Activated CD4-positive, alpha-beta memory T cell treated with anti-CD3 and anti-CD28 coated beads, Interleukin-2, amount 10 ng/mL, durations not matched to agents 7 days and 5 days (primary cell): ENCODE results near the gene RPS19BP1. TPM values are rescaled to one million over a fixed set of nuclear protein-coding genes. Genes with fewer than 3 reads are reported as not detected.
A peak's percentile ranks its signal among the peaks of the same experiment; 100 is the strongest.

Source experiments
- CTCF ChIA-PET: fragments of 350-600 bp; sonication (Branson Sonifier 250); formaldehyde crosslinking; loops from one replicate; lab custom pipeline; 2021; ENCODE audit warnings: antibody characterized with exemption, inconsistent platforms; lab: Charles Lee
- POLR2A ChIA-PET: fragments of 350-600 bp; sonication (Branson Sonifier 250); formaldehyde crosslinking; loops from one replicate; lab custom pipeline; 2021; ENCODE audit warnings: antibody characterized with exemption; lab: Charles Lee
- DNase-seq: peaks from one replicate; pipeline ENCODE4 v3.0.0-alpha.2; 2020
- H3K27ac Mint-ChIP-seq: one replicate; pipeline ENCODE4 v1.8.0; 2021; ENCODE audit warnings: mild to moderate bottlenecking, mixed read lengths
- H3K27me3 Mint-ChIP-seq: one replicate; pipeline ENCODE4 v1.8.0; 2021; ENCODE audit warnings: mixed read lengths
- H3K36me3 Mint-ChIP-seq: one replicate; pipeline ENCODE4 v1.8.0; 2021; ENCODE audit warnings: low read depth, mixed read lengths
- H3K4me1 Mint-ChIP-seq: one replicate; pipeline ENCODE4 v1.8.0; 2021; ENCODE audit warnings: mixed read lengths
- H3K4me3 Mint-ChIP-seq: one replicate; pipeline ENCODE4 v1.8.0; 2021; ENCODE audit warnings: mild to moderate bottlenecking, mixed read lengths
- H3K9me3 Mint-ChIP-seq: one replicate; pipeline ENCODE4 v1.8.0; 2021; ENCODE audit warnings: mixed read lengths
- total RNA-seq, 2 experiments: library from RNA; stranded (reverse); gene quantifications; one replicate each; pipeline ENCODE4 v1.2.3, GENCODE V29; 2021

Gene RPS19BP1, protein sequence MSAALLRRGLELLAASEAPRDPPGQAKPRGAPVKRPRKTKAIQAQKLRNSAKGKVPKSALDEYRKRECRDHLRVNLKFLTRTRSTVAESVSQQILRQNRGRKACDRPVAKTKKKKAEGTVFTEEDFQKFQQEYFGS
- 10 to 100 TPM; 54.3 to 60.7 TPM for total RNA-seq

DNA sequence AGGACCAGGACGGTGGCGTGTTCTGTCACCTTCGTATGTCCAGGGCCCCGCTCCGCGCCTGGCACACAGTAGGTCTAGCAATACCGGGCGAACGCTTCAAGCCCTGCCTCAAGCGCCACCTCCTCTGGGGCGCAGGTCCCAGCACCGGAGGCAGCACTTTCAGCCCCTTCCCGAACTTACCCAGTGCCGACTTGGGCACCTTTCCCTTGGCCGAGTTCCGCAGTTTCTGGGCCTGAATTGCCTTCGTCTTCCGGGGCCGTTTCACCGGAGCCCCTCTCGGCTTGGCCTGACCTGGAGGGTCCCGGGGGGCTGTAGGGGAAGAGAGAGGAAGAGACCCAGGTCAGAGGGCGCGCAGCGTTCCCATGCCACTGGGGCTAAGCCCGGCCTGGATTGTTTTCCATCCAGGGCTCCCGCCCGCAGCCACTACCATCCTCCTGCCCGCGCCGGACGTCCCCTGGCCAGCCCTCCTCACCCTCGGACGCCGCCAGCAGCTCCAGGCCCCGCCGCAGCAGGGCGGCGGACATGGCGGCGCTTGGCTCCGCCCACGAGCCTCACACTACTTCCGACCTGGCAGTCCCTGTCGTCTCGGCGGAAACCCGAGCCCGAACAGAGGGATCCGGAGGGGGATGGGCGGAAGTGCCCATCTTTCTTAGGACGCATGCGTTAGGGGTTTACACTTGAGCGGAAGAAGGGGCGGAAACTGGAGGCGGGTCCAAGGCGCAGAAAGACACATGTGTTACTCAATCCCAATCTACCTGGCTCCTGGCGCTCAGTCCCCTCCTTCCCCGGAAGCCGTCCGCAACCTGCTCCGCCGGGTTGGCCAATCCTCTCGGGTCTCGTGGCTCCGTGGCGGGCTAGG, at the start of gene RPS19BP1:
Gene RPS19BP1, minus strand, starts transcription at position 534 of the 859 bp plus-strand sequence. Its CDS starts 10 bp downstream, at position 524.
- Mint-ChIP-seq H3K36me3 (peaks cover 41% of the 10 kb centered on the region), H3K4me1 (peaks cover 59% of the 10 kb centered on the region), H3K27me3 (no peaks in the 10 kb centered on the region), H3K4me3 (peak within 1 kb of the TSS; percentile 94), H3K27ac (peak within 1 kb of the TSS; percentile 86), H3K9me3 (no peaks in the 10 kb centered on the region)
- peak; percentile 100 for DNase-seq
- POLR2A ChIA-PET: interaction anchor here (1.0 to 11.3 kb wide), 8 partner anchors 11 to 512 kb away, joined by 4 to 121 read pairs (median 6); partner anchors contain the start of genes ATF4 and RPL3
- CTCF ChIA-PET: interaction anchor here (1.0 to 7.5 kb wide), 4 partner anchors 10 to 815 kb away, joined by 3 to 210 read pairs (median 26); partner anchors contain the start of gene MIEF1

DNA sequence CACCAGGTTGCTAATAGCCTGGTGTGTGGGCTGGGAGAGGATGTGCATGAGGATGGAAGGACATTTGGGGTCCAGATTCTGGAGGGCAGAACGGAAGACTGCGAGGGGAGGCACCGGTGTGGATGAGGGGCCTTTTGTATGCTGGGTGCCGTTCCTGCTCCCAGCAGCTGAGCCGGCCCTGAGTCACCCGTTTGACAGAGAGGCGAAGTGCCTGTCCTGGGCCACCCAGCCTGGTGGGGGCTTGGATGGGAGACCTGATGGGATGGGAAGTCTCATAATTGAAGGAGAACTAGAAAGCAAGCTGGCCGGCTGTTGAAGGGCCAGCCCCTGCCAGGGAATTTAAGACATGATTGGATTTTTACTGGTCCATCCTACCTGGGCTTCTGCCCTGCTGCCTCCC, 48.8 kb upstream of the RPS19BP1 start:
- Mint-ChIP-seq H3K4me1 (no peaks in the 10 kb centered on the region), H3K27me3 (peaks cover 20% of the 10 kb centered on the region), H3K4me3 (no peak overlapping the region), H3K36me3 (no peaks in the 10 kb centered on the region), H3K9me3 (no peaks in the 10 kb centered on the region), H3K27ac (no peak overlapping the region)
- ChIA-PET POLR2A (no interaction called here), CTCF (no interaction called here)
- DNase-seq: no peak

DNA sequence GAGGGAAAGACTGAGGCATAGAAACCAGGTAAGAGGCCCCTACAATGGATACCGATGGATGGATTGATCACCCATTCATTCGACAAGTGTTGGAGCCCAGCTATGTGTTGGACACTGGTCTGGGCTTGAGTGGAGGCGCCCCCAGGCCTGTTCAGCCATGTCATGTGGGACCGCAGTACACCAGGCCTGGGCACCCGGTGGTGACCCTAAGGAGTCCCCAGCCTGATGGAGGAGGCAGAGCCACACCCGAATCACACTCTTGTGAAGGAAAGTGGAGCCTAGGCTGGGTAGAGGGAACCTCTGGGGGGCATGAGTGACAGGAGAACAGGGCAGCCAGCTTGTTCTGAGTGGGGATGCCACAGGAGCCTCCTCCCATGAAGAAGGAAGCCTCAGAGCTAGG, 48.2 kb upstream of the RPS19BP1 start:
- CTCF ChIA-PET: no interaction called here
- no peak overlapping the region for H3K4me3 Mint-ChIP-seq
- DNase-seq: no peak

DNA sequence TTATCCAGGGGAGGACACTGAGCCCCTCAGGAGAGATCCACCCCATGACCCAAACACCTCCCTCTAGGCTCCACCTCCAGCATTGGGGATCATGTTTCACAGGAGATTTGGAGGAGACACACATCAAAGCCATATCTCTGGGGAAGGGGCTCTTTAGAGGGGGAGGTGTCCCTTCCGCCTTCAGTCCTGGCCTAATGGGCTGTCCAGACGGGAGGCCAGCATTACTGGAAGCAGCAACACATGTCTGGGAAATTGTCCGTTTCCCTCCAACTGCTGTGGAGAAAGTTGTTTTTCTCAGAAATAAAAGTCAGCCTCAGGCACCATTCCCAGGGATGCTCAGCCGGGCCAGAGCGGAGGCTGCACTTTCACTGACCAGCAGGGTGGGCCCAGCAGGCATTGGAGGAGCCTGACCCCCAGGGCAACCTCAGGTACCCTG, 47.5 kb upstream of the RPS19BP1 start:
- no peaks in the 10 kb centered on the region for H3K36me3 Mint-ChIP-seq
- DNase-seq: no peak
- H3K27ac Mint-ChIP-seq: no peak overlapping the region
- H3K9me3 Mint-ChIP-seq: no peaks in the 10 kb centered on the region
- POLR2A ChIA-PET: no interaction called here
- H3K4me1 Mint-ChIP-seq: no peaks in the 10 kb centered on the region
- peaks cover 20% of the 10 kb centered on the region for H3K27me3 Mint-ChIP-seq
- CTCF ChIA-PET: no interaction called here
- no peak overlapping the region for H3K4me3 Mint-ChIP-seq

More for the DNA sequence above, 48.2 kb upstream of the RPS19BP1 start:
- no peaks in the 10 kb centered on the region for H3K4me1 Mint-ChIP-seq
- peaks cover 20% of the 10 kb centered on the region for H3K27me3 Mint-ChIP-seq
- no peaks in the 10 kb centered on the region for H3K9me3 Mint-ChIP-seq
- H3K27ac Mint-ChIP-seq: no peak overlapping the region
- no peaks in the 10 kb centered on the region for H3K36me3 Mint-ChIP-seq
- POLR2A ChIA-PET: no interaction called here

DNA sequence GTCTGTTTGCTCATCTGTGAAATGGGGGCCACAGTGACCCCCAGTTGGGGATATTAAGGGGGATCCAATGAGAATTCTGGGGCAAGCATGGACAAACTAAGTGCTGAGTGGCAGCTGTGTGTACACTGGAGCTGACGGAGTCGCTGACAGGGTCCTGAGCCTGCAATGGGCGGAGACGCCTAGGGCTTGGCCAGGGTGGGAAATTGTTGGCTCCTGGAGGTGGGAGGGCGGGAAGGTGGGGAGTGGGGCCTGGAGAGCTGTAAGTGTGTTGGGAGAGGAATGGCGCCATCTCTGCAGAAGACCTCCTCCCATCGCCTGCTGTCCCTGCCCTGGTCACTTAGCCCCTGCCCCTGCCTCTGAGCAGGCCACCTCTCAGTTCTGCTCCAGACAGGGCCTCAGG, 45.4 kb upstream of the RPS19BP1 start:
- H3K27ac Mint-ChIP-seq: no peak overlapping the region
- H3K4me3 Mint-ChIP-seq: no peak overlapping the region
- DNase-seq: no peak
- ChIA-PET CTCF (no interaction called here), POLR2A (no interaction called here)
- no peaks in the 10 kb centered on the region for H3K36me3 Mint-ChIP-seq
- no peaks in the 10 kb centered on the region for H3K9me3 Mint-ChIP-seq
- H3K27me3 Mint-ChIP-seq: peaks cover 18% of the 10 kb centered on the region
- no peaks in the 10 kb centered on the region for H3K4me1 Mint-ChIP-seq

DNA sequence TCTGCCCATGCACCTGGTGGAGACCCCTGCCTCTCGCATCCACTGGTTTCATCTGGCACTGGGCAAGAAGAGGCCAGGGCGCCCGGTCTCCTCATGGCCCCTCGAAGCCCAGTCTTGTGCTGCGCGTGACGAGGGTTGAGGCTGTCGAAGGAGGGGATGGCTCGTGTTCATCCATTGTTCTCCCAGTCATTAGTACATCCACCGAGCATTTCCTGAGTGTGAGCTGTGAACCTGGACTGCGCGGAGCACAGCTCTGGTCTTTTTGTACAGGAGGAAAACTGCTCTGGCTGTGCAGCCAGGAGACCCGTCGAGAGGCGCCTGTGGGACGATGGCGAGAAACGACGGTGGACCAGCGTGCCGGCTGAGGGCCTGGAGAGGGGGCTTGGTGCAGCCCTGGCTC, 44.8 kb upstream of the RPS19BP1 start:
- no peak for DNase-seq
- CTCF ChIA-PET: no interaction called here
- Mint-ChIP-seq H3K4me3 (no peak overlapping the region), H3K9me3 (no peaks in the 10 kb centered on the region), H3K4me1 (no peaks in the 10 kb centered on the region), H3K27ac (no peak overlapping the region), H3K36me3 (no peaks in the 10 kb centered on the region), H3K27me3 (peaks cover 18% of the 10 kb centered on the region)
- POLR2A ChIA-PET: no interaction called here

DNA sequence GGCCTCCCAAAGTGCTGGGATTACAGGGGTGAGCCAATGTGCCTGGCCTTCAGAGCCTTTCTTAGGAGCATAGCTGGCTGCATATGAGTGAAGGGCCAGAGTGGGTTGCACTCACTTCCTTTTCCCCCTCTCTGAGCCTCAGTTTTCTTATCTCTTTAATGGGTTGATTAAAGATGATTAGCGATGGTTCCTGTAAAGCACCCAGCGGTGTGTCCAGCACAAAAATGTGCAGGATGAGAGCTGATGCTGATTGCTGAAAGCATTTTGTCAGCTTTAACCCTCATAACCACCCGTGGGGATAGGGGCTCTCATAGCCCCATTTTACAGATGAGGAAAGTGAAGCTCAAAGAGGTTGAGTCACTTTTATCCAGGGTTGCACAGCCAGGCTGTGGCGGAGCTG, 43.5 kb upstream of the RPS19BP1 start:
- H3K4me1 Mint-ChIP-seq: no peaks in the 10 kb centered on the region
- no peak overlapping the region for H3K4me3 Mint-ChIP-seq
- POLR2A ChIA-PET: no interaction called here
- H3K27ac Mint-ChIP-seq: no peak overlapping the region
- H3K27me3 Mint-ChIP-seq: peaks cover 15% of the 10 kb centered on the region
- CTCF ChIA-PET: no interaction called here
- no peak for DNase-seq
- H3K36me3 Mint-ChIP-seq: no peaks in the 10 kb centered on the region
- H3K9me3 Mint-ChIP-seq: no peaks in the 10 kb centered on the region

DNA sequence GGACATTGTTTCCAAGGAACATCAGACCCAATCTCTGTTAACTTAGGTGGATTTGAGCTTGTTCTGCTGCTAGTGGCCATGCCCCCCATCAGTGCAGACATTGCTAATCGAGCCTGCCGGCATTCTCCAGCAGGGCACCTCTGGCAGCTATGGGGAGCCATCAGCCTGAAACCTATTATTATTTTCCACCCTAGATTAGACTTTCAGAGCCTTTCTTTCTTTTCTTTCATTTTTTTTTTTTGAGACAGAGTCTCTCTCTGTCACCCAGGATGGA, 42.9 kb upstream of the RPS19BP1 start:
- Mint-ChIP-seq H3K27ac (no peak overlapping the region), H3K9me3 (no peaks in the 10 kb centered on the region), H3K4me1 (no peaks in the 10 kb centered on the region), H3K36me3 (no peaks in the 10 kb centered on the region), H3K27me3 (peaks cover 15% of the 10 kb centered on the region), H3K4me3 (no peak overlapping the region)
- POLR2A ChIA-PET: no interaction called here
- no peak for DNase-seq
- CTCF ChIA-PET: interaction anchor here (0.7 kb wide), 1 partner anchor 8 kb away, joined by 3 read pairs; no protein-coding TSS in a partner anchor

DNA sequence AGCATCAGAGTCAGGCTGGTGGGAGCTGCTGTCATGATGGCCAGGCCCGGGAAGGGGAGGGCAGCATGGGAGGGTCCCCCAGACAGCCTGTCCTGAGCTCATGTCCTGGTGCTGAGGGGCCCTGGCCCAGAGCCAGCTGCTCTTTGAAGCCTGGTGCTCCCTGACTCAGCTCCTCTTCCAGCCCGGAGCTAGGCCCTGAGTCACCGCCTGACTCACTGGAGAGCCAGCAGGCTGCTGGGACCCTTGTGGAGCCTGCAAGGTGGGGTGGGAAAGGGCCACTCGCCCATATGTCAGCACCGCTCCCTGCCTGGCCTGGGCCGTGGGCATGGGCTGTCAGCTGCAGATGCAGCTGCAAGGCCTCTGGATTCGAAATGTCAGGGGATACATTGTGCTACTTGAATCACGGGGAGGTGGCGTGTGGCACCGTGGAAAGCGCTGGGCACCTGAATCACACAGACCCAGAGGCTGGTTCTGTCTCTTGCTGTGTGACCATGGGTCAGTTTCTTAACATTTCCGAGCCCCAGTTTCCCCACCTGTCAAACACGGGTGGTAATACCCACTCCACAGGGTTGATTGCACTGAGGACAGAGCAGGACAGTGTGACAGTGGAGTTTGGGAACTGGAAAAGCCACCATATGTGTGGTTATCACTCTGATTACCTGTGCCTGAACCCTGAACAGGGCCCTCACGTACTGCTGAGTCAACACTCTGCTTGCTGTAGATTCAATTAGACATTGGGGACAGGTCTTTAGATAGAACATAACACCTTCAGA, 42.4 kb upstream of the RPS19BP1 start:
- ChIA-PET POLR2A (no interaction called here), CTCF (interaction anchor here (0.7 kb wide), 1 partner anchor 8 kb away, joined by 3 read pairs; no protein-coding TSS in a partner anchor)
- Mint-ChIP-seq H3K9me3 (no peaks in the 10 kb centered on the region), H3K27ac (no peak overlapping the region), H3K4me3 (no peak overlapping the region), H3K36me3 (no peaks in the 10 kb centered on the region), H3K27me3 (peaks cover 15% of the 10 kb centered on the region), H3K4me1 (no peaks in the 10 kb centered on the region)
- no peak for DNase-seq

DNA sequence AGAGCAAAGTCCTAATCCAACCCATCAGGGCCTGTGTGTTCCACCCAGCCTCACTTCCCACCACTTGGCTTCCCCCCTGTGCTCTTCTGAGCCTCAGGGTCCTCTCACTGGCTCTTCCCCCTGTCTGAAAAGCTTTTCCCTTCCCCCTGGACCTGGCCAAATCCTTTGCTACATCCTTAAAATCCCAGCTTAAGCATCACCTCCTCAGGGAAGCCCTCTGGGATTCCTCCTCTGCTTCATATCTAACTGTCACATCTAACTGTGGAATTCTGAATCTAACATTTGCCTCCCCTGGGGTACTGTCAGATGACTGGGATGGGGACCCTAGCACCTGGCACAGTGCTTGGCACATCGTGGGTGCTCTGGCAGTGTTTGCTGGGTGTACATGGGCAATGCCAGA, 39.0 kb upstream of the RPS19BP1 start:
- CTCF ChIA-PET: no interaction called here
- peaks cover 17% of the 10 kb centered on the region for H3K4me1 Mint-ChIP-seq
- POLR2A ChIA-PET: interaction anchor here (1.3 kb wide), 1 partner anchor 453 kb away, joined by 3 read pairs; no protein-coding TSS in a partner anchor

DNA sequence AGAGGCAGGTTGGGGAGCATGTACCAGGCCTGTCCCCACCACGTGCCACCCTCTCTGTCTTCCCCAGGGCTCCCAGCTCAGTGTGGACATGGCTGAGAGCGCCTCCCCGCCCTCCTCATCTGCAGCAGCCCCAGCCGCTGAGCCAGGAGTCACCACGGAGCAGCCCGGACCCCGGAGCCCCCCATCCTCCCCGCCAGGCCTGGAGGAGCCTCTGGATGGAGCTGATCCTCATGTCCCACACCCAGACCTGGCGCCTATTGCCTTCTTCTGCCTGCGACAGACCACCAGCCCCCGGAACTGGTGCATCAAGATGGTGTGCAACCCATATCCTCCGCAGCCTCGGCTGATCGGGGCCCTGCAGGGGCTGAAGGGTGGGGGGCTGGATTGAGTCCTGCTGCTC, 38.1 kb upstream of the RPS19BP1 start, which contains the start of gene CACNA1I:
Gene CACNA1I, plus strand, starts transcription at position 89 of the 400 bp plus-strand sequence. Its CDS starts 0 bp downstream, at position 89.
- Mint-ChIP-seq H3K4me3 (no peak within 1 kb of the TSS), H3K27ac (no peak within 1 kb of the TSS), H3K9me3 (peaks cover 2% of the 10 kb centered on the region), H3K4me1 (peaks cover 19% of the 10 kb centered on the region), H3K36me3 (peaks cover 3% of the 10 kb centered on the region), H3K27me3 (peaks cover 4% of the 10 kb centered on the region)
- POLR2A ChIA-PET: interaction anchor here (1.3 kb wide), 1 partner anchor 454 kb away, joined by 3 read pairs; no protein-coding TSS in a partner anchor
- no peak for DNase-seq
- CTCF ChIA-PET: interaction anchor here (2.2 kb wide), 1 partner anchor 454 kb away, joined by 7 read pairs; no protein-coding TSS in a partner anchor

More for the DNA sequence above, 39.0 kb upstream of the RPS19BP1 start:
- no peaks in the 10 kb centered on the region for H3K9me3 Mint-ChIP-seq
- no peak overlapping the region for H3K27ac Mint-ChIP-seq
- no peaks in the 10 kb centered on the region for H3K36me3 Mint-ChIP-seq
- H3K27me3 Mint-ChIP-seq: peaks cover 4% of the 10 kb centered on the region
- no peak for DNase-seq
- no peak overlapping the region for H3K4me3 Mint-ChIP-seq

DNA sequence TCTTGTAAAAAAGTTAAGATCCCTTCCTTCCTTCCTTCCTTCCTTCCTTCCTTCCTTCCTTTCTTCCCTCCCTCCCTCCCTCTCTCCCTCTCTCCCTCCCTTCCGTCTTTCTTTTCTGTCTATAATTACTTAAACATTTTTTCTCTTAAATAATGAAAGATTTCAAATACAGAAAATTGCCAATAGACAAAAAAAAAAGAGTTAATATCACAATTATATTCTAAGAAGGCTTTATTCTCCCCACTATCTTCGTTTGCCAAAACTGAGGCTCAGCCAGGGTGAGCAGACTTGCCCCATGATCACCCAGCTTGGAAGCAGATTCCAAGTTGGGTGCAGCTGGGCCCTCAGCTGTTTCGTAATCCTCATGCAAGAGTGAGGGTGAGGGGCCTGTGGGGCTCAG, 37.7 kb upstream of the RPS19BP1 start:
- ChIA-PET POLR2A (no interaction called here), CTCF (interaction anchor here (2.2 kb wide), 1 partner anchor 454 kb away, joined by 7 read pairs; no protein-coding TSS in a partner anchor)
- DNase-seq: no peak
- peaks cover 4% of the 10 kb centered on the region for H3K27me3 Mint-ChIP-seq
- H3K4me1 Mint-ChIP-seq: peaks cover 20% of the 10 kb centered on the region
- peaks cover 6% of the 10 kb centered on the region for H3K36me3 Mint-ChIP-seq
- no peak overlapping the region for H3K27ac Mint-ChIP-seq
- H3K9me3 Mint-ChIP-seq: peaks cover 6% of the 10 kb centered on the region
- H3K4me3 Mint-ChIP-seq: no peak overlapping the region
